GM13977 (cell line): ENCODE data around the gene FLOT2.
"Not testable (repeated sequence)": the region's sequence is repeated elsewhere in the genome, so short reads cannot be mapped to it uniquely, and the experiment has no call there.

ENCODE experiments used
- DNase-seq: peaks from one replicate; pipeline ENCODE4 v3.0.0; 2012; ENCODE audit warnings: low spot score
- in situ Hi-C: fragments of 300-500 bp; cut with MboI; formaldehyde crosslinking; loops from one replicate; pipeline ENCODE4 v1.12.0; 2022; ENCODE audit warnings: low sequenced_read_pairs, low pct_unique_long_range_greater_than_20kb, mixed read lengths, inconsistent platforms; ENCODE audit not compliant: unreplicated experiment
- TF ChIP-seq, protein P1 (sequence below): IDR thresholded peaks from 2 replicates; pipeline ENCODE4 v1.5.1; 2012; ENCODE audit warnings: mild to moderate bottlenecking, control low read depth; ENCODE audit not compliant: insufficient read depth; ENCODE audit errors: extremely low read depth, missing control alignments

The FLOT2 gene

GRCh38 chr17:28897769-28898526 lies 415 bp upstream of the FLOT2 start:
- no peak for DNase-seq
- TF ChIP-seq, protein P1, sequence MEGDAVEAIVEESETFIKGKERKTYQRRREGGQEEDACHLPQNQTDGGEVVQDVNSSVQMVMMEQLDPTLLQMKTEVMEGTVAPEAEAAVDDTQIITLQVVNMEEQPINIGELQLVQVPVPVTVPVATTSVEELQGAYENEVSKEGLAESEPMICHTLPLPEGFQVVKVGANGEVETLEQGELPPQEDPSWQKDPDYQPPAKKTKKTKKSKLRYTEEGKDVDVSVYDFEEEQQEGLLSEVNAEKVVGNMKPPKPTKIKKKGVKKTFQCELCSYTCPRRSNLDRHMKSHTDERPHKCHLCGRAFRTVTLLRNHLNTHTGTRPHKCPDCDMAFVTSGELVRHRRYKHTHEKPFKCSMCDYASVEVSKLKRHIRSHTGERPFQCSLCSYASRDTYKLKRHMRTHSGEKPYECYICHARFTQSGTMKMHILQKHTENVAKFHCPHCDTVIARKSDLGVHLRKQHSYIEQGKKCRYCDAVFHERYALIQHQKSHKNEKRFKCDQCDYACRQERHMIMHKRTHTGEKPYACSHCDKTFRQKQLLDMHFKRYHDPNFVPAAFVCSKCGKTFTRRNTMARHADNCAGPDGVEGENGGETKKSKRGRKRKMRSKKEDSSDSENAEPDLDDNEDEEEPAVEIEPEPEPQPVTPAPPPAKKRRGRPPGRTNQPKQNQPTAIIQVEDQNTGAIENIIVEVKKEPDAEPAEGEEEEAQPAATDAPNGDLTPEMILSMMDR, result no peak
- in situ Hi-C loops, result no loop called here

DNA sequence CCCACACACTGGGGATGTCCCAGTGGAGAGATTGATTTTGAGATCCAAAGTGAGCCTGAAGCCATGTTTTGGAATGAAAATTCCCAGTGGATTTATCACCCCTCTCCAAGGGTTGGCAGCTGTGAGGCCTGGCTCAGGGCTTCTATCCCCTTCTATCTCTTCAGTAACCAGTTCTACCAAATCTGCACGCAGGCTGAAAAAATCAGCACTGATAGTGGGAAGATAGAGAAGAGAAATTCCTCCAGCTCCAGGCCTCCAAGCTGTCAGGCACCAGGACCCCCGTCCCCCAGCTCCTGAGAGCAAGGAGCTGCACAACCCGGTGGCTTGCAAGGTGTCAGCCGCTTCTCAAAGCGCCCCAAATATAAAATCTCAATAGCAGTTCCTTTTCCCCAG lies 1.0 kb downstream of the FLOT2 start:
- no peak for DNase-seq
- TF ChIP-seq, protein P1, result no peak
- in situ Hi-C loops, result no loop called here

GRCh38 chr17:28895794-28896447 lies 1.6 kb downstream of the FLOT2 start:
- in situ Hi-C loops, result no loop called here
- DNase-seq, result no peak
- TF ChIP-seq, protein P1, result no peak

- DNase-seq, in situ Hi-C loops: not testable (repeated sequence)
Measured at GRCh38 chr17:28893248-28894183, 4.0 kb downstream of the FLOT2 start.

- peak; percentile 45 for DNase-seq
- in situ Hi-C loops, result no loop called here
- TF ChIP-seq, protein P1, result no peak
Measured at GRCh38 chr17:28892024-28892423, 5.5 kb downstream of the FLOT2 start.

DNA sequence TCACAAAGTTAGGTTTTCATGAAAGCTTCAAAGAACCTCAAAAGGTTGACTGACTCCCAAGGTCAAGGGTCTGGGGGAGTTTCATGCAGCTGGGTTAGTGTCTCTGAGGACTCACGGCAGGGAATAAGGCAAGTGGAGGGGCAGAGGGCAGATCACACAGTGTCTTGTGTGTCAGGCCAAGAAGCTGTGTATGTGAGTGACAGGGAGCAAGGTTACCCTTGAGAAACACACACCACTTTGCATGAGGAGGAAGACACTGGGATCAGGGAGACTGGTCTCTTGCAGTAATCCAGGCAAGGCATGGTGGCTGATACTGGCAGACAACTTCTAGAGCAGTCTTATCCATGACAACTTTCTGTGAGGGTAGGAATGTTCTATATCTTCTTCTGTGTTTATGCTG lies 6.3 kb downstream of the FLOT2 start:
- no peak for DNase-seq
- TF ChIP-seq, protein P1, result no peak
- in situ Hi-C loops, result no loop called here

GRCh38 chr17:28889996-28890395 lies 7.5 kb downstream of the FLOT2 start:
- DNase-seq, result no peak
- in situ Hi-C loops, result no loop called here
- TF ChIP-seq, protein P1, result no peak
